Measurements from ENCODE around the gene ZNF560. TPM values are rescaled to one million over a fixed set of nuclear protein-coding genes. Genes with fewer than 3 reads are reported as not detected.

The ZNF560 gene
- total RNA-seq, 1 donor from 2014 or later = 0.12 TPM

DNA sequence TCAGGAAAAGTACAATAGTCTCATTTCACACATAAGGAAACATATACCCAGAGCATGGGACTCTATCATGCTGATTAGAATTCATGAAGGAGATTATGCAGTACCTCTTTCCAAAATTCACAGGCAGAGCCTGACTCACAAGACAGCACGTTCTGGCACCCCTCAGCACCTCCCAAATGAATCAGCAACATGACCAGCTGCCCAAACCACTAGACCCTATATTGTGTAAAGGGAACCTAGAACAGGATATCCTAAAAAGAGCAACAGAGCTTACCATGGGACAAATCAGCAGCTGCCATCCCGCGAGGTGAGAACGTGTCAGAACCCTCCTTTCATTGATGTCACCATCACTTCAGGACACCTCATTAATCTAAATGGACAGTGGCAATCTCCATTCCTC, 37.5 kb upstream of the ZNF560 start:
- peaks cover 31% of the 10 kb centered on the region for H3K9me3 Mint-ChIP-seq
- peaks cover 85% of the 10 kb centered on the region for H3K36me3 Mint-ChIP-seq (ENCODE audit: low read depth)
- H3K27me3 Mint-ChIP-seq (ENCODE audit: low read depth) = no peaks in the 10 kb centered on the region
- TF ChIP-seq, protein P1, sequence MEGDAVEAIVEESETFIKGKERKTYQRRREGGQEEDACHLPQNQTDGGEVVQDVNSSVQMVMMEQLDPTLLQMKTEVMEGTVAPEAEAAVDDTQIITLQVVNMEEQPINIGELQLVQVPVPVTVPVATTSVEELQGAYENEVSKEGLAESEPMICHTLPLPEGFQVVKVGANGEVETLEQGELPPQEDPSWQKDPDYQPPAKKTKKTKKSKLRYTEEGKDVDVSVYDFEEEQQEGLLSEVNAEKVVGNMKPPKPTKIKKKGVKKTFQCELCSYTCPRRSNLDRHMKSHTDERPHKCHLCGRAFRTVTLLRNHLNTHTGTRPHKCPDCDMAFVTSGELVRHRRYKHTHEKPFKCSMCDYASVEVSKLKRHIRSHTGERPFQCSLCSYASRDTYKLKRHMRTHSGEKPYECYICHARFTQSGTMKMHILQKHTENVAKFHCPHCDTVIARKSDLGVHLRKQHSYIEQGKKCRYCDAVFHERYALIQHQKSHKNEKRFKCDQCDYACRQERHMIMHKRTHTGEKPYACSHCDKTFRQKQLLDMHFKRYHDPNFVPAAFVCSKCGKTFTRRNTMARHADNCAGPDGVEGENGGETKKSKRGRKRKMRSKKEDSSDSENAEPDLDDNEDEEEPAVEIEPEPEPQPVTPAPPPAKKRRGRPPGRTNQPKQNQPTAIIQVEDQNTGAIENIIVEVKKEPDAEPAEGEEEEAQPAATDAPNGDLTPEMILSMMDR (conservative IDR thresholded peaks at IDR 0.05) = no peak
- H3K4me3 Mint-ChIP-seq = peak overlapping the region; percentile 47
- DNase-seq (ENCODE audit: low read depth, low spot score) = no peak
- H3K4me1 Mint-ChIP-seq = peaks cover 19% of the 10 kb centered on the region
- no peak overlapping the region for H3K27ac Mint-ChIP-seq (ENCODE audit: unreplicated experiment)

DNA sequence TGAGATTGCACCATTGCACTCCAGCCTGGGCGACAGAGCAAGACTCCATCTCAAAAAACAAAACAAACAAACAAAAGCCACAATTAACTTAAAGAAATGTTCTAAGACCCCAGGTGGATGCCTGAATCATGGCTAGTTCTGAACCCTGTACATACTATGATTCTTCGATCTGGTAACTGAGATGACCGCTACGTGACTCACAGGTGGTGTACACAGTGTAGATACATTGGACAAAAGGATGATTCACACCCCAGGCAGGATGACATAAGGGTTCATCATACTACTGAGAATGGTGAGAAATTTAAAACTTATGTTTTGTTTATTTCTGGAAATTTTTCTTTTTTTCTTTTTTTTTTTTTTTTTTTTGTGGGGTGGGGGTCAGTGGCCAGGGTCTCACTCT, 33.5 kb upstream of the ZNF560 start:
- peaks cover 91% of the 10 kb centered on the region for H3K36me3 Mint-ChIP-seq (ENCODE audit: low read depth)
- H3K27me3 Mint-ChIP-seq (ENCODE audit: low read depth) = no peaks in the 10 kb centered on the region
- H3K27ac Mint-ChIP-seq (ENCODE audit: unreplicated experiment) = no peak overlapping the region
- no peaks in the 10 kb centered on the region for H3K4me1 Mint-ChIP-seq
- TF ChIP-seq, protein P1 (conservative IDR thresholded peaks at IDR 0.05) = no peak
- peaks cover 43% of the 10 kb centered on the region for H3K9me3 Mint-ChIP-seq
- DNase-seq (ENCODE audit: low read depth, low spot score) = no peak
- no peak overlapping the region for H3K4me3 Mint-ChIP-seq

DNA sequence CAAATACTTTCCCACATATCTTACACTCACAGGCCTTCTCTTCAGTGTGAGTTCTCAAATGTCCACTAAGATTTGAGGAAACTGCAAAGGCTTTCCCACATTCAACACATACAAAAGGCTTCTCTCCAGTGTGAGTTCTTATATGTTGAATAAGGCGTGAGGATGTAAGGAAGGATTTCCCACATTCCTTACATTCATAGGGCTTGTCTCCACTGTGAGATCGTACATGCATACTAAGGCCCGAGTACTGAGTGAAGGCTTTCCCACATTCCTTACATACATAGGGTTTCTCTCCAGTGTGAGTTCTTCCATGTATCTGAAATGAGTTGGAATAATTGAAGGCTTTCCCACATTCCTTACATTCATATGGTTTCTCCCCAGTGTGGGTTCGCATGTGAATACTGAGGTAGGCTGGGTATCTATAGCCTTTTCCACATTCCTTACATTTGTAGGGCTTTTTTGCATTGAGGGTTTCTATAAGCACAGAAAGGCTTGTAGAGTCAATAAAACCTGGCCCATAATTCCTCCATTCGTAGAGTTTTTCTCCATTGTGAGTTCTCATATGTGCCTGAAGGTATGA, 30.4 kb upstream of the ZNF560 start:
- H3K27ac Mint-ChIP-seq (ENCODE audit: unreplicated experiment) = no peak overlapping the region
- peaks cover 55% of the 10 kb centered on the region for H3K9me3 Mint-ChIP-seq
- peaks cover 89% of the 10 kb centered on the region for H3K36me3 Mint-ChIP-seq (ENCODE audit: low read depth)
- H3K4me3 Mint-ChIP-seq = no peak overlapping the region
- no peaks in the 10 kb centered on the region for H3K4me1 Mint-ChIP-seq
- TF ChIP-seq, protein P1 (conservative IDR thresholded peaks at IDR 0.05) = no peak
- DNase-seq (ENCODE audit: low read depth, low spot score) = no peak
- H3K27me3 Mint-ChIP-seq (ENCODE audit: low read depth) = no peaks in the 10 kb centered on the region

DNA sequence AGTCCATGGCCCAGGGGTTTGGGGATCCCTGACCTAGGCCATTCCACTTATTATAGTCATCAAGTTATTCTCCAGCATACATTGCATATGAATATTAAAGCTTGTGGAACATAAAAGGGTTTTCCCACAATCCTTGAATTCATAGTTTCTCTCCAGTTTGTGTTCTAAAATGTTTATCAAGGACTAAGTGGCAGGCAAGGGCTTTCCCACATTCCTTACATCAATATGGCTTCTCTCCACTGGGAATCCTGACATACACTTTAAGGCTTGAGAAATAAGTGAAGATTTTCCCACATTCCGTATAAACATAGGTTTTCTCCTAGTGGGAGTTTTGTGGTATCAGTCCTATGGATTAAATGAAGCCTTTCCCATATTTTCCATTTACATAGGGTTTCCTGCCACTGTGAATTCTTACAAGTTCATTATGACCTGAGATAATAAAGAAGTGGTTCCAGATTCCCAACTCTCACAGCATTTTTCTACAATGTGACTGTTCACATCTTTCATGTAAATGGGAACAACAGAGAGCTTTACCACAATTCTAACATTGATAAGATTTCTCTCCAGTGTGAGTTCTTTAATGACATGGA, 25.6 kb upstream of the ZNF560 start:
- Mint-ChIP-seq H3K4me3 (peak overlapping the region; percentile 49), H3K4me1 (no peaks in the 10 kb centered on the region), H3K36me3 (ENCODE audit: low read depth) (peaks cover 67% of the 10 kb centered on the region), H3K9me3 (peaks cover 42% of the 10 kb centered on the region), H3K27me3 (ENCODE audit: low read depth) (no peaks in the 10 kb centered on the region), H3K27ac (ENCODE audit: unreplicated experiment) (no peak overlapping the region)
- TF ChIP-seq, protein P1 (conservative IDR thresholded peaks at IDR 0.05) = no peak
- DNase-seq (ENCODE audit: low read depth, low spot score) = no peak

DNA sequence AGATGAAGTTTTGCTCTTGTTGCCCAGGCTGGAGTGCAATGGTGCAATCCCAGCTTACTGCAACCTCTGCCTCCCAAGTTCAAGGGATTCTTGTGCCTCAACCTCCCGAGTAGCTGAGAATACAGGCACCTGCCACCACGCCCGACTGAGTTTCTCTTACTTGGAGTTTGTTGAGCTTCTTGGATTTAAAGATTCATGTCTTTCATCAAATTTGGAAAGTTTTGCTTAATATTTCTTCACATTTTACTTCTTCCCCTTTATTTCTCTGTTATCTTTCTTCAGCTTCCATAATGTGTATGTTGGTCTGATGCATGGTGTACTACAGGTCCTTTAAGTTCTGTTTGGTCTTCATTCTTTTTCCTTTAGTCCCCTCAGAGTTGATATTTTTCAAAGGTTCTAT, 8.9 kb upstream of the ZNF560 start:
- no peak overlapping the region for H3K27ac Mint-ChIP-seq (ENCODE audit: unreplicated experiment)
- DNase-seq (ENCODE audit: low read depth, low spot score) = no peak
- H3K4me1 Mint-ChIP-seq = no peaks in the 10 kb centered on the region
- H3K4me3 Mint-ChIP-seq = no peak overlapping the region
- H3K36me3 Mint-ChIP-seq (ENCODE audit: low read depth) = peaks cover 11% of the 10 kb centered on the region
- TF ChIP-seq, protein P1 (conservative IDR thresholded peaks at IDR 0.05) = no peak
- H3K27me3 Mint-ChIP-seq (ENCODE audit: low read depth) = no peaks in the 10 kb centered on the region
- H3K9me3 Mint-ChIP-seq = peaks cover 23% of the 10 kb centered on the region
